Peyer's patch (tissue), 4 donors: Measurements from ENCODE around the gene ADAMTSL4.
"Not testable (repeated sequence)": the region's sequence is repeated elsewhere in the genome, so short reads cannot be mapped to it uniquely, and the experiment has no call there.

ENCODE experiments used
- POLR2A ChIP-seq, 2 donors: fragments of 450-650 bp; IDR thresholded peaks; one replicate each; pipeline ENCODE4 v1.5.1; 2017; ENCODE audit warnings: antibody characterized with exemption in 2 of 2, mild to moderate bottlenecking in 2 of 2, moderate library complexity in 2 of 2
- TF ChIP-seq, protein P1 (sequence below), 6 experiments: fragments of 450-650 bp in 4 of 6; fragments of 200-600 bp in 2 of 6; sonication (generic) in 1 of 6; IDR thresholded peaks; one replicate each; pipeline ENCODE4 v1.5.1; 2017 to 2019; ENCODE audit warnings: antibody characterized with exemption in 6 of 6, mild to moderate bottlenecking in 3 of 6, moderate library complexity in 1 of 6

DNA sequence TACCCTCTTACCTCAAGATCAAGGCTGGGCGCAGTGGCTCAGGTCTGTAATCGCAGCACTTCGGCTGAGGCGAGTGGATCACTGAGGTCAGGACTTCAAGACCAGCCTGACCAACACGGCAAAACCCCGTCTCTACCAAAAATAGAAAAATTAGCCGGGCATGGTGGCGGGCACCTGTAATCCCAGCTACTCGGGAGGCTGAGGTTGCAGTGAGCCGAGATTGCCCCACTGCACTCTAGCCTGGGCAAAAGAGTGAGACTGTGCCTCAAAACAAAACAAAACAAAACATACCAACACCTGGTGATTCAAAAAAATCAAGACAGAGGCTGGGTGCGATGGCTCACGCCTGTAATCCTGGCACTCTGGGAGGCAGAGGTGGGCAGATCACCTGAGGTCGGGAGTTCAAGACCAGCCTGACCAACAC lies 24.5 kb downstream of the ADAMTSL4 start:
- TF ChIP-seq POLR2A (IDR thresholded peaks at IDR 0.05): not testable (repeated sequence)
- TF ChIP-seq, protein P1, sequence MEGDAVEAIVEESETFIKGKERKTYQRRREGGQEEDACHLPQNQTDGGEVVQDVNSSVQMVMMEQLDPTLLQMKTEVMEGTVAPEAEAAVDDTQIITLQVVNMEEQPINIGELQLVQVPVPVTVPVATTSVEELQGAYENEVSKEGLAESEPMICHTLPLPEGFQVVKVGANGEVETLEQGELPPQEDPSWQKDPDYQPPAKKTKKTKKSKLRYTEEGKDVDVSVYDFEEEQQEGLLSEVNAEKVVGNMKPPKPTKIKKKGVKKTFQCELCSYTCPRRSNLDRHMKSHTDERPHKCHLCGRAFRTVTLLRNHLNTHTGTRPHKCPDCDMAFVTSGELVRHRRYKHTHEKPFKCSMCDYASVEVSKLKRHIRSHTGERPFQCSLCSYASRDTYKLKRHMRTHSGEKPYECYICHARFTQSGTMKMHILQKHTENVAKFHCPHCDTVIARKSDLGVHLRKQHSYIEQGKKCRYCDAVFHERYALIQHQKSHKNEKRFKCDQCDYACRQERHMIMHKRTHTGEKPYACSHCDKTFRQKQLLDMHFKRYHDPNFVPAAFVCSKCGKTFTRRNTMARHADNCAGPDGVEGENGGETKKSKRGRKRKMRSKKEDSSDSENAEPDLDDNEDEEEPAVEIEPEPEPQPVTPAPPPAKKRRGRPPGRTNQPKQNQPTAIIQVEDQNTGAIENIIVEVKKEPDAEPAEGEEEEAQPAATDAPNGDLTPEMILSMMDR (IDR thresholded peaks at IDR 0.05): not testable (repeated sequence)
